Left cardiac atrium (tissue), 4 donors: ENCODE results near the gene ABHD12B. TPM values are rescaled to one million over a fixed set of nuclear protein-coding genes. Genes with fewer than 3 reads are reported as not detected.

Source experiments
- ATAC-seq, 2 donors: fragments of 200-7000 bp; cut with Tn5 transposase; one replicate each; pipeline ENCODE4 v1.9.1; 2020; ENCODE audit warnings: mild to moderate bottlenecking in 2 of 2, moderate library complexity in 2 of 2
- DNase-seq: peaks from one replicate; pipeline ENCODE4 v3.0.0-alpha.2; 2020
- intact Hi-C, 2 donors: fragments of 100-400 bp; cut with DNase I; formaldehyde crosslinking; loops; one replicate each; pipeline versions ENCODE4 v1.14.1 to v1.15.1; 2022 to 2023
- total RNA-seq, 2 donors: library from RNA; stranded (reverse); fragmentation: NEBNext Ultra II Directional; extraction: Animal tissue kit (Norgen Biotek cat#: 25700); gene quantifications; one replicate each; pipeline ENCODE4 v1.2.1, GENCODE V29; 2021
- donor health status: DM: no; HTN: yes; CAD: no.
- donor health status: DM: no; HTN: yes; CAD: no; lungs with severe emphysema.
- donor health status: DM: yes; HTN: yes; CAD: no.
- donor health status: Dilated cardiomyopathy.

The ABHD12B gene
- total RNA-seq, 2 donors from 2014 or later: 0.18 TPM; not detected in 1

DNA sequence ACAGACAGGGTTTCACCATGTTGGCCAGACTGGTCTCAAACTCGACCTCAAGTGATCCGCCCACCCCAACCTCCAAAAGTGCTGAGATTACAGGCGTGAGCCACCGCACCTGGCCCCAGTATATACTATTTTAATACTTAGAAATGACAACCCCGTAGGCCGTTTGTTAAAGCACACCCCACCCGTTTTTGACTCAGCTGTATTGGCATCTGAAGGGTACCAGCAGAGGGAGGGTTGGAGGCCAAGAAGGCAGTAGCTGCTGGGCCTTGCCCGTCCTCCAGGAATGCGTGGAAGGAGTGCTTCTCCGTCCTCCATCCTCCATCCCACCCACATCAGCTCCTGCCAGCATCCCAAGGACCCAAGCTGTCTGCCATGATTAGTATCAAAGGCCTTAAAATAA lies 34.6 kb upstream of the ABHD12B start:
- DNase-seq: no peak
- no peak for ATAC-seq
- intact Hi-C loops: no loop called here

GRCh38 chr14:50837850-50838470 lies 33.9 kb upstream of the ABHD12B start:
- intact Hi-C loops: no loop called here
- ATAC-seq: no peak
- DNase-seq: no peak

DNA sequence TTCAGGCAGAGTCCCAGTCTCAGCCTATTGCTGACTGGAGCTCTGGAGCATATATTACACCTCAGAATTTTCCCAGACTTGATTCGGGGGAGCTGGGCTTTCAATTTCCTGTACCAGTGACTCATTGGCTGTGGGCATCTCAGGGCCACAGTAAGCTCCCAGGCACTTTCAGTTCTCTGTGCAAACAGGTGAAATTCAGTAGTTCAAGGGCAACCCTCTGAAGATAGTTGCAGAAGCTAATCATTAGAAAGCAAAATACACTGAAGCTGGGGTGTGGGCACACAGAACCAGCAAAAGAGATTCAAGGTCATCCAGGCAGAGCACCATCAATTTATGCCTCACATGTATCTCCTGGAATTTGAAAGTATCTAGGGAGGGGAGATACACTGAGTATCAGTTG lies 32.8 kb upstream of the ABHD12B start:
- ATAC-seq (no peak), DNase-seq (no peak)
- intact Hi-C loops: no loop called here

- intact Hi-C loops: no loop called here
- no peak for ATAC-seq
- no peak for DNase-seq
These were observed 32.2 kb upstream of the ABHD12B start for GRCh38 chr14:50839691-50840090.

- ATAC-seq (no peak), DNase-seq (no peak)
- intact Hi-C loops: no loop called here
These were observed 27.5 kb upstream of the ABHD12B start for GRCh38 chr14:50844391-50844790.

GRCh38 chr14:50845166-50845565 lies 26.7 kb upstream of the ABHD12B start:
- intact Hi-C loops: no loop called here
- DNase-seq: no peak
- no peak for ATAC-seq

DNA sequence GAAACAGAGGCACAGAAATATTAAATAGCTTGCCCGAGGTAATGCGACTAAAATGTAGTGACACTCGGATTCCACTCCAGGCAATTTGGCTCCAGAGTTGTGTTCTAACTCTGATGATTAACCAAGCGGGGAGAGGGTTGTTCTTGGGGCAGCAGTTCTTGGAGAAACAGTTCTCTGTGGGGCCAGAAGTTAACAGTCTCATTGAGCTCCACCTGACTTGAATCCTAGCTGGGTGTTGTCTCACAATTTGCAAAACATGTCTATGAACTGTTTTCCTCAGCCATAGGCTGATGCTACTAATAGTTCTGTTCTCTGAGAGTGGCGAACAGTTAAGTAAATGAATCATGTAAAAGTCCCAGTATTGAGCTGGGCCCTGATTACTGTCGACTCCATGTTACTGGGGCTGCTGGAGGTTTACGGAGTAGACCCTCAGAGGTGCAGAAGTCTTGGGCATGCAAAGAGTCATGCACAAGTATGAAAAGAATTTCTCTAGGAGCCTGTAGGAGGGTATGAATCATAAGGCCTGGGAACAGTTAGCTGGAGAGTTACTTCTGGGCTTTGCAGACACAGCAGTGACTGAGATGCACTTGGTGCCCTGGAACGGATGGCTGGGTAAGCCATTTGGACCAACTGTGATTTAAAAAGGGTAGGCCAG lies 25.5 kb upstream of the ABHD12B start:
- DNase-seq (no peak), ATAC-seq (peak in 1 of 2 donors; percentile 51)
- intact Hi-C loops: no loop called here

GRCh38 chr14:50853891-50854290 lies 18.0 kb upstream of the ABHD12B start:
- ATAC-seq (no peak), DNase-seq (no peak)
- intact Hi-C loops: loop anchor here in 1 of 2 donors (10.0 kb wide), 1 partner anchor 249 kb away; no protein-coding TSS in a partner anchor

GRCh38 chr14:50854521-50854920 lies 17.3 kb upstream of the ABHD12B start:
- intact Hi-C loops: loop anchor here in 1 of 2 donors (10.0 kb wide), 1 partner anchor 250 kb away; no protein-coding TSS in a partner anchor
- no peak for DNase-seq

DNA sequence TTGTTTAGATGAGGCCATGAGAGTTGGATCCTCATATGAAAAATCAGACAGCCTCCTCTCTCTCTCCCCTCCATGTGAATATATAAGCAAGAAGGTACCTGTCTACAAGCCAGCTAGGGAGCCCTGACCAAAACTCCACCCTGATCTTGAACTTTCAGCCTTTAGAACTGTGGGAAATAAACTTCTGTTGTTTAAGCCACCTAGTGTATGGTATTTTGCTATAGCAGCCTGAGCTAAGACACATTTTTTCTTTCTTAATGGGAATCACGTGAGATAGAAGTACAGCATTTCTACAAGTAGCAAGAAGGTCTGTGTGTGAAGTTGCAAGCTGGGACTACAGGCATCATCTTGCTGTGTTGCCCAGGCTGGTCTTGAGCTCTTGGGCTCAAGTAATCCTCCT lies 16.3 kb upstream of the ABHD12B start:
- DNase-seq: no peak
- no peak for ATAC-seq
- intact Hi-C loops: loop anchor here in 1 of 2 donors (10.0 kb wide), 1 partner anchor 251 kb away; no protein-coding TSS in a partner anchor

More at GRCh38 chr14:50854521-50854920, 17.3 kb upstream of the ABHD12B start:
- ATAC-seq: no peak

DNA sequence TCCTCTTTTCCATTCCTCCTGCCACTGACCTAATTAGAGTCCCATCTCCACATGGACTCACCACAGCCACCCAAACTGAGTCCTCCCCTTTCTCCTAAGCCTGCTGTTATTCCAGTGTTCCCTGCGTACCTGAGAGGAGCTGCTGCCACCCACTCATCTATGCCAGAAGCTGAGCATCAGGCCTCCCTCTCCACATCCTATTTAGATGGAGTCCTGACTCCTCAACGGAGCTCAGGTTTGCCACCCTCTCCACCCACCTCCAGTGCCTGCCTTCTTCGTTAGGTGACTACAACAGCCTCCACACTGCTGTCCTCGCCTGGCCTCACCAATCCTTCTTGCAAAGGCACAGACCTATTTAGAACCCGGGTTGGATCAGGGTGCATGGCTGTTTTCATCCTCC lies 15.2 kb upstream of the ABHD12B start:
- intact Hi-C loops: loop anchor here in 1 of 2 donors (10.0 kb wide), 1 partner anchor 252 kb away; no protein-coding TSS in a partner anchor
- ATAC-seq (no peak), DNase-seq (no peak)

- DNase-seq: no peak
- no peak for ATAC-seq
- intact Hi-C loops: loop anchor here in 1 of 2 donors (10.0 kb wide), 1 partner anchor 254 kb away; no protein-coding TSS in a partner anchor
These were observed 12.6 kb upstream of the ABHD12B start for GRCh38 chr14:50859296-50859624.

GRCh38 chr14:50860478-50861086 lies 11.3 kb upstream of the ABHD12B start:
- ATAC-seq: peak; percentile 79
- intact Hi-C loops: loop anchor here in 1 of 2 donors (5.0 kb wide), 2 partner anchors 83 to 263 kb away; no protein-coding TSS in a partner anchor
- peak; percentile 83 for DNase-seq

GRCh38 chr14:50862036-50862570 lies 9.8 kb upstream of the ABHD12B start:
- intact Hi-C loops: loop anchor here in 1 of 2 donors (5.0 kb wide), 2 partner anchors 85 to 265 kb away; no protein-coding TSS in a partner anchor
- DNase-seq (no peak), ATAC-seq (no peak)

GRCh38 chr14:50864237-50864636 lies 7.6 kb upstream of the ABHD12B start:
- no peak for ATAC-seq
- intact Hi-C loops: loop anchor here in 1 of 2 donors (5.0 kb wide), 2 partner anchors 87 to 267 kb away; no protein-coding TSS in a partner anchor

GRCh38 chr14:50864946-50865345 lies 6.9 kb upstream of the ABHD12B start:
- ATAC-seq (no peak), DNase-seq (no peak)
- intact Hi-C loops: loop anchor here in 1 of 2 donors (5.0 kb wide), 2 partner anchors 88 to 268 kb away; no protein-coding TSS in a partner anchor

More at GRCh38 chr14:50864237-50864636, 7.6 kb upstream of the ABHD12B start:
- DNase-seq: no peak

DNA sequence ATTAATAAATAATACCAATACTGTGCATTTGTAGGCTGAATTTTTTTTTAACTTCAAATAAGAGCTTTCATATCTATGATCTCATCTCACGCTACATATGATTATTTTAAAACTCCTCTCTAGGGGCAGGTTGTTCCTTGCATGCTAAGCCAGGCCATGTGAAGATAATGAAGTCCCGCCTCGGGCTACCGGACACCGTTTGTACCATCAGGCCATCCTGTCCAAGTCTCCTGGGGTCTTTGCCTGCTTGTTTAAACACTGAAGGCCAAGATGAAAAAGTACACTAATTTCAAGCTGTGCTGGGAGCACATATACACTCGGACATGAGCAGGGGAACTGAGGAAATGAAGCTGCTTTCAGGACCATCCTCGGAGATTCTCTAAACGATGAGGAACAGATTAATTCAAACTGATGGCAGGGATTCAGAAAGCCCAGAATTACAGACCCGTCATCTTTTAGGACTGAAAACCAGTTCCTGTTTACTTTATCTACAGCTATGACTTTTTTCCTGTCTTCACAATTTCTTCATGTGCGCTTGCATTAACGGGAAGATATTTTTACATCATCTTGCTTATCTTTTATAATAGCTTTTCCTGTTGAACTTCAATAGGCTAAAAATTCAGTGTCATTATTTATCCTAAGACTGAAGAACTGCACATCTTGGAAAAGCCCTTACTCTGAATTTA lies 6.3 kb upstream of the ABHD12B start:
- intact Hi-C loops: no loop called here
- ATAC-seq (no peak), DNase-seq (no peak)

DNA sequence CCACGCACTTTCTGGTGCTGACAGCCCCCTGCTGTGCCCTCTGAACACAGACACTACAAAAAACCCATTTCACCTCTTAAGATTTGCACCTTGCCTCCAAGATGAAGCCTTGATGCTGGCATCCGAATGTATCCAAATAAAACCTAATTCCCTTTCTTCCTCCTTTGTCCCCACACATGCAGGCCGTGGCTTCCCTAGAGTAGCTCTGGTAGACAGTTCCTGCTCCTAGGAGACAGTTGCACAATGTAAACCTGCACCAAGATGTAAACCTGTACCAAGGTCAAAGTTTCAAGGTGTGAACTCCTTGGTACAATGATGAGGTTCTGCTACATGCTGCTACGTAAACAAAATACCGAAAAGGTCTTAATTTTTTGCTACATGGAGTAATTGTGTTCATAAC lies 625 bp upstream of the ABHD12B start:
- DNase-seq (no peak), ATAC-seq (no peak)
- intact Hi-C loops: no loop called here

DNA sequence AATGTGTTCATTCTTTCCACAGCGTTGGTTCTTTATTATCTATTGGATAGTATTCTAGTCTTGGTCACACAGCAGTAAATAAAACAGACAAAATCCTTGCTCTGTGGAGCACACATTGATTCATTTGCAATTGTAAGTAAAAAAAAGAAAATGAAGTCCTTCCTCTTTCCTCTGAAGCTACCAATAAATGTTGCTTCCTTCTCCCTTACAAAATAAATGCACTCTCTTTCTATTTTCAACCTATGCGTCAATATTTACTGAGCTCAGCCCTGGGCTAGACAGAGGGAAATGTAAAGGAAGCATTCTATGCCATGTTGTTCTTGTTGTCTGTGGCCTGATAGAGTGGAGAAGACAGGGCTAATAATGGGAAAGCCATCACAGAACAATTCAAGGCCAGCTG lies 2.9 kb downstream of the ABHD12B start:
- intact Hi-C loops: no loop called here
- DNase-seq (no peak), ATAC-seq (no peak)
